AG10803 (cell line): ENCODE data around the gene NFYC.
A peak's percentile ranks its signal among the peaks of the same experiment; 100 is the strongest.

Experiments used
- DNase-seq: peaks from one replicate; pipeline ENCODE4 v3.0.0; 2010; ENCODE audit warnings: low read depth
- H3K4me3 ChIP-seq: 2 replicates; pipeline ENCODE4 v1.5.1; 2011; ENCODE audit warnings: mild to moderate bottlenecking, low read length, control low read depth
- CTCF ChIP-seq: conservative IDR thresholded peaks from 2 replicates; pipeline ENCODE4 v1.5.1; 2011; ENCODE audit warnings: mild to moderate bottlenecking, low read length, control low read depth, inconsistent platforms

The NFYC gene

GRCh38 chr1:40758004-40758403, 66.5 kb downstream of the NFYC start:
- no peak for TF ChIP-seq CTCF
- no peak for DNase-seq

DNA sequence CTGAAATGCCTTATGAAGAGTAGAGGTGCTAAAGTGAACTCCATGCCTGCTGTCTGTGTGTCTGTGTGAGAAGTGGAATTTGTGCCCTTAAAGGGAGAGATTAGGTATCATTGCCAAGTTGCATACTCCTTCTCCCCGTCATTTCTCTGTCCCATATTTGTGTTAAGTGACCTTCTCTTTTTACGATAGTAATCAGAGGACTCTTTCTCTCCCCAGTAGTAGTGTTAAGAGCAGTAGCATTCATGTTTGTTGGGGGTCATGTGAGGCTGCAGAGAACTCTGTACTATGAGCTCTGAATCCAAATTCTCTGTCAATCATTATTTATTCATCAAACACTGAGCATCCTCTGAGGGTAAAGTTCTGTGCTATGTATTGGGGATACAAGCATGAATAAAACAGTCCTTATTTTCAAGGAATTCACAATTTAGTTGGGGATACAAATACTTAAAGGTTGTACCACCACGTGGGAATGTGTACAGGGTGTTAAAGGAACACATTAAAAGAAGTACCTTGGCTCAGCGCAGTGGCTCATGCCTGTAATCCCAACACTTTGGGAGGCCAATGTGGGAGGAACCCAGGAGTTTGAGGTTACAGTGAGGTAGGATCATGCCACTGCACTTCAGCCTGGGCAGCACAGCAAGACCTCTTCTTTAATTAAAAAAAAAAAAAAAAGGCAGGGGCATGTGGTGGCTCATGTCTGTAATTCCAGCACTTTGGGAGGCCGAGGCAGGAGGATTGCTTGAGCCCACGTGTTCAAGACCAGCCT, 67.3 kb downstream of the NFYC start:
- no peak overlapping the region for H3K4me3 ChIP-seq
- no peak for TF ChIP-seq CTCF
- no peak for DNase-seq

More at GRCh38 chr1:40758004-40758403, 66.5 kb downstream of the NFYC start:
- no peak overlapping the region for H3K4me3 ChIP-seq

GRCh38 chr1:40760984-40761383, 69.5 kb downstream of the NFYC start:
- TF ChIP-seq CTCF = no peak
- peak; percentile 31 for DNase-seq
- no peak overlapping the region for H3K4me3 ChIP-seq

DNA sequence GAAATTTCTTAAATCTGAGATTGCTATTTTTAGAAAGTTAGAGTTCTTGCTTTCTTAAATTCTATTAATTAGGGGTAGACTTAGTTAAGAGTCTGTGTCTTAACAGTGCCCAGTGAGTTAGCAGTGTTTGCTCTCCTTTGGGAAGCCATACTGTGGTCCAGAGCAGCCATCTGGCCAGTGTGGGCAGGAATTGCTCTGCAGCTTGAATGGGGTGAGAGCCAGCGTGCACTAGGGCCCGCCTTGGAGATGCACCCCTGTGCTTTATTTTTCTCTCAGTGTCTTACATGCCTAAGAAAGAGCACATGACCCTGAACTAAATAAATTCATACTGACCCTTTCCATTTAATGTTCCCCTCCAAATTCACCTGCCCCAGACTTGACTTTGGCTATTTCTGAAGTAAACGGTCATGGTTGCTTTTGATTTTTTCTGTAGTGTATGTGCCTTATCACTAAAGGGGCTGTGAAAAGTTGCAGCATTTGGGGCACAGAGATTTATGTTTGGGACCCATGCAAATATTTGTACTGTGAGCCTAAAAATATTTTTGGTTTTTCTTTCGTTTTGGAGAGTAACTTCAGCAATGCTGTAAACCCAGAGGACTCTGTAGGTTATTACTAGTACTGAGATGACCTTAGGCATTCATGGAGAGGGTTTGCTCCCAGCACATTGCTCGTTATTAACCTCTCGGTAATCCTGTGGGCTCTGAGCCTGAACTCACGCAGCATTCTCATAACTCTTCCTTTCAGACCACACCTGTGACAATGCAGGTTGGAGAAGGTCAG, 70.8 kb downstream of the NFYC start:
- no peak for TF ChIP-seq CTCF
- no peak for DNase-seq
- H3K4me3 ChIP-seq = no peak overlapping the region

GRCh38 chr1:40763742-40764532, 72.4 kb downstream of the NFYC start:
- TF ChIP-seq CTCF = no peak
- no peak for DNase-seq
- H3K4me3 ChIP-seq = no peak overlapping the region

GRCh38 chr1:40764981-40765380, 73.5 kb downstream of the NFYC start:
- no peak for TF ChIP-seq CTCF
- H3K4me3 ChIP-seq = no peak overlapping the region
- DNase-seq = no peak
